ENCODE data around the gene ANKRD2. TPM values are rescaled to one million over a fixed set of nuclear protein-coding genes. Genes with fewer than 3 reads are reported as not detected.
"Not testable (repeated sequence)": the region's sequence is repeated elsewhere in the genome, so short reads cannot be mapped to it uniquely, and the experiment has no call there.

Gene ANKRD2
- polyA plus RNA-seq (ENCODE audit: insufficient read length in 12 of 12) = 10 to 100 TPM in 7 of 12 donors, 1 to 10 TPM in 4, not detected in 1; 3.8 to 43.4 (median 19.2) TPM
- long read RNA-seq, donor 1 = 0 reads
- long read RNA-seq, donor 2, transcript ANKRD2-202 (9 exons, 1,449 nt) = major isoform, 12 of 18 reads
- long read RNA-seq, donor 2, partial matches to known transcripts = 6 of 18 reads
- long read RNA-seq, donor 2, other reads (novel, unspliced or antisense) = 0 of 18 reads
- long read RNA-seq, donor 3, partial matches to known transcripts = 9 of 13 reads
- long read RNA-seq, donor 3, other reads (novel, unspliced or antisense) = 0 of 13 reads
- long read RNA-seq, donor 4, transcript ANKRD2-202 (9 exons, 1,449 nt) = major isoform, 7 of 25 reads
- long read RNA-seq, donor 4, partial matches to known transcripts = 18 of 25 reads
- long read RNA-seq, donor 4, other reads (novel, unspliced or antisense) = 0 of 25 reads
- long read RNA-seq, donor 5 = 0 reads
- long read RNA-seq, donor 6, partial matches to known transcripts = 13 of 17 reads
- long read RNA-seq, donor 6, other reads (novel, unspliced or antisense) = 0 of 17 reads
- long read RNA-seq, donor 7, partial matches to known transcripts = 0 of 4 reads
- long read RNA-seq, donor 7, other reads (novel, unspliced or antisense) = 0 of 4 reads
- long read RNA-seq, donor 8, transcript ANKRD2-202 (9 exons, 1,449 nt) = major isoform, 8 of 48 reads
- long read RNA-seq, donor 8, partial matches to known transcripts = 35 of 48 reads
- long read RNA-seq, donor 8, other reads (novel, unspliced or antisense) = 5 of 48 reads
- long read RNA-seq, donor 9, partial matches to known transcripts = 0 of 1 reads
- long read RNA-seq, donor 9, other reads (novel, unspliced or antisense) = 0 of 1 reads
- long read RNA-seq, donor 10, transcript ANKRD2-202 (9 exons, 1,449 nt) = major isoform, 10 of 37 reads
- long read RNA-seq, donor 10, partial matches to known transcripts = 27 of 37 reads
- long read RNA-seq, donor 10, other reads (novel, unspliced or antisense) = 0 of 37 reads
- long read RNA-seq, donor 11, partial matches to known transcripts = 6 of 7 reads
- long read RNA-seq, donor 11, other reads (novel, unspliced or antisense) = 0 of 7 reads

- DNase-seq = peak; percentile 72
Measured at GRCh38 chr10:97572214-97572989, at the start of gene ANKRD2. Gene ANKRD2, plus strand, starts transcription at chr10:97572779. Its CDS starts 10 bp downstream, at chr10:97572789.

GRCh38 chr10:97522937-97523336 lies 49.6 kb upstream of the ANKRD2 start:
- no peak for DNase-seq

- no peak for DNase-seq
Measured at GRCh38 chr10:97525086-97525485, 47.5 kb upstream of the ANKRD2 start.

GRCh38 chr10:97525683-97526110 lies 46.9 kb upstream of the ANKRD2 start:
- DNase-seq = no peak

GRCh38 chr10:97528876-97529275 lies 43.7 kb upstream of the ANKRD2 start:
- DNase-seq = not testable (repeated sequence)

GRCh38 chr10:97529685-97530465 lies 42.7 kb upstream of the ANKRD2 start:
- no peak for DNase-seq

- no peak for DNase-seq
Measured at GRCh38 chr10:97531401-97531986, 41.1 kb upstream of the ANKRD2 start.

GRCh38 chr10:97532935-97533671 lies 39.5 kb upstream of the ANKRD2 start:
- DNase-seq = no peak

- no peak for DNase-seq
Measured at GRCh38 chr10:97533888-97534287, 38.7 kb upstream of the ANKRD2 start.

- no peak for DNase-seq
Measured at GRCh38 chr10:97534746-97535367, 37.7 kb upstream of the ANKRD2 start.

GRCh38 chr10:97537186-97537869 lies 35.3 kb upstream of the ANKRD2 start:
- DNase-seq = no peak

- no peak for DNase-seq
Measured at GRCh38 chr10:97538411-97538810, 34.2 kb upstream of the ANKRD2 start.

GRCh38 chr10:97538839-97539238 lies 33.7 kb upstream of the ANKRD2 start:
- DNase-seq = no peak

GRCh38 chr10:97539523-97540200 lies 32.9 kb upstream of the ANKRD2 start:
- no peak for DNase-seq

- DNase-seq = no peak
Measured at GRCh38 chr10:97540669-97541500, 31.7 kb upstream of the ANKRD2 start.

GRCh38 chr10:97542169-97543024 lies 30.2 kb upstream of the ANKRD2 start:
- DNase-seq = peak; percentile 91

Data from muscle of arm (tissue), 14 donors.